Sigmoid colon (tissue), 4 donors: ENCODE results near the gene LRP11.

Source experiments
- EP300 ChIP-seq, 4 donors: sonication (generic); formaldehyde crosslinking; IDR thresholded peaks; one replicate each; pipeline ENCODE4 v1.6.1; 2017; ENCODE audit warnings: antibody characterized with exemption in 4 of 4
- POLR2A ChIP-seq, 2 donors: fragments of 450-650 bp; IDR thresholded peaks; one replicate each; pipeline ENCODE4 v1.6.1; 2016; ENCODE audit warnings: antibody characterized with exemption in 2 of 2, mild to moderate bottlenecking in 2 of 2, moderate library complexity in 2 of 2
- POLR2AphosphoS5 ChIP-seq, 4 donors: sonication (generic); formaldehyde crosslinking; IDR thresholded peaks; one replicate each; pipeline ENCODE4 v1.6.1; 2017; ENCODE audit warnings: antibody characterized with exemption in 4 of 4
- TF ChIP-seq, protein P1 (sequence below), 4 experiments: fragments of 450-650 bp in 3 of 4; fragments of 200-600 bp in 1 of 4; IDR thresholded peaks; one replicate each; pipeline ENCODE4 v1.5.1; 2016 to 2019; ENCODE audit warnings: antibody characterized with exemption in 4 of 4, mild to moderate bottlenecking in 3 of 4, moderate library complexity in 2 of 4

- TF ChIP-seq POLR2AphosphoS5 (IDR thresholded peaks at IDR 0.05) (peak in 2 of 4 donors; percentile 9 to 12), POLR2A (IDR thresholded peaks at IDR 0.05) (no peak), EP300 (IDR thresholded peaks at IDR 0.05) (no peak)
- TF ChIP-seq, protein P1, sequence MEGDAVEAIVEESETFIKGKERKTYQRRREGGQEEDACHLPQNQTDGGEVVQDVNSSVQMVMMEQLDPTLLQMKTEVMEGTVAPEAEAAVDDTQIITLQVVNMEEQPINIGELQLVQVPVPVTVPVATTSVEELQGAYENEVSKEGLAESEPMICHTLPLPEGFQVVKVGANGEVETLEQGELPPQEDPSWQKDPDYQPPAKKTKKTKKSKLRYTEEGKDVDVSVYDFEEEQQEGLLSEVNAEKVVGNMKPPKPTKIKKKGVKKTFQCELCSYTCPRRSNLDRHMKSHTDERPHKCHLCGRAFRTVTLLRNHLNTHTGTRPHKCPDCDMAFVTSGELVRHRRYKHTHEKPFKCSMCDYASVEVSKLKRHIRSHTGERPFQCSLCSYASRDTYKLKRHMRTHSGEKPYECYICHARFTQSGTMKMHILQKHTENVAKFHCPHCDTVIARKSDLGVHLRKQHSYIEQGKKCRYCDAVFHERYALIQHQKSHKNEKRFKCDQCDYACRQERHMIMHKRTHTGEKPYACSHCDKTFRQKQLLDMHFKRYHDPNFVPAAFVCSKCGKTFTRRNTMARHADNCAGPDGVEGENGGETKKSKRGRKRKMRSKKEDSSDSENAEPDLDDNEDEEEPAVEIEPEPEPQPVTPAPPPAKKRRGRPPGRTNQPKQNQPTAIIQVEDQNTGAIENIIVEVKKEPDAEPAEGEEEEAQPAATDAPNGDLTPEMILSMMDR (IDR thresholded peaks at IDR 0.05), result peak; percentile 76 to 95 (median 92)
Observed at GRCh38 chr6:149834513-149835481, 29.4 kb downstream of the LRP11 start.
